HepG2 (cell line): ENCODE results near the gene NXPH4. TPM values are rescaled to one million over a fixed set of nuclear protein-coding genes. Genes with fewer than 3 reads are reported as not detected.

ENCODE experiments used
- BCL6 ChIP-seq: IDR thresholded peaks from 2 replicates; pipeline ENCODE4 v1.6.1; 2016; ENCODE audit warnings: missing genetic modification reagents, missing compliant biosample characterization
- FOXJ3 ChIP-seq: sonication (generic); formaldehyde crosslinking; IDR thresholded peaks from 2 replicates; pipeline ENCODE4 v1.4.0; 2020; ENCODE audit warnings: missing genetic modification reagents, mild to moderate bottlenecking, borderline replicate concordance
- HES4 ChIP-seq: sonication (generic); formaldehyde crosslinking; IDR thresholded peaks from 2 replicates; pipeline ENCODE4 v1.9.0; 2021; ENCODE audit warnings: mild to moderate bottlenecking, missing genetic modification reagents, borderline replicate concordance
- KDM5A ChIP-seq: fragments of 200-600 bp; sonication (generic); IDR thresholded peaks from 2 replicates; pipeline ENCODE4 v1.7.0; 2018; ENCODE audit warnings: antibody characterized with exemption, mild to moderate bottlenecking, low read length, borderline replicate concordance
- KLF13 ChIP-seq: sonication (generic); formaldehyde crosslinking; IDR thresholded peaks from 2 replicates; pipeline ENCODE4 v1.4.0; 2020; ENCODE audit warnings: mild to moderate bottlenecking, missing genetic modification reagents
- MAFK ChIP-seq, 2 experiments: IDR thresholded peaks in 1 of 2; conservative IDR thresholded peaks in 1 of 2; 2 replicates each; pipeline ENCODE4 v1.6.1; 2011; ENCODE audit warnings: improper control_type of control experiment in 2 of 2, low read length in 2 of 2
- NFIC ChIP-seq: IDR thresholded peaks from 2 replicates; pipeline ENCODE4 v1.6.1; 2012; ENCODE audit warnings: mild to moderate bottlenecking, low read length, inconsistent platforms
- SMC3 ChIP-seq: IDR thresholded peaks from 2 replicates; pipeline ENCODE4 v1.6.1; 2011; ENCODE audit warnings: low read length, improper control_type of control experiment
- SRF ChIP-seq: IDR thresholded peaks from 2 replicates; pipeline ENCODE4 v1.6.1; 2011; ENCODE audit warnings: mild to moderate bottlenecking, low read depth, low read length, moderate library complexity
- SRY ChIP-seq: sonication (generic); formaldehyde crosslinking; IDR thresholded peaks from 2 replicates; pipeline ENCODE4 v1.8.0; 2022; ENCODE audit warnings: mild to moderate bottlenecking, missing genetic modification reagents
- ZNF619 ChIP-seq: sonication (generic); formaldehyde crosslinking; IDR thresholded peaks from 2 replicates; pipeline ENCODE4 v1.4.0; 2020; ENCODE audit warnings: mild to moderate bottlenecking, missing genetic modification reagents
- polyA plus RNA-seq, 8 experiments: library from polyadenylated mRNA; depleted of rRNA in 3 of 8; stranded (reverse) in 7 of 8; unstranded in 1 of 8; fragments of >200 nt; fragmentation: Illumina TruSeq in 4 of 8; extraction: Trizol in 4 of 8; gene quantifications; 2 replicates each; pipeline versions ENCODE4 v1.2.1 to v1.2.3, GENCODE V29; 2011 to 2016; ENCODE audit warnings: low read depth in 4 of 8, missing spikeins in 1 of 8, mixed read lengths in 1 of 8; ENCODE audit not compliant: insufficient read depth in 1 of 8
- total RNA-seq, 5 experiments: library from RNA; depleted of rRNA; stranded (reverse); fragments of >200 nt; fragmentation: Illumina TruSeq; extraction: Trizol; gene quantifications; 2 replicates each; pipeline ENCODE4 v1.2.3, GENCODE V29; 2016; ENCODE audit warnings: low read depth in 1 of 5
- TF ChIP-seq, protein P1 (sequence below): sonication (generic); formaldehyde crosslinking; IDR thresholded peaks from 2 replicates; pipeline ENCODE4 v1.4.0; 2020; ENCODE audit warnings: low read depth, missing genetic modification reagents
- TF ChIP-seq, protein P2 (sequence below): sonication (generic); formaldehyde crosslinking; IDR thresholded peaks from 2 replicates; pipeline ENCODE4 v1.4.0; 2020; ENCODE audit warnings: missing genetic modification reagents
- TF ChIP-seq, protein P3 (sequence below): sonication (generic); formaldehyde crosslinking; IDR thresholded peaks from 2 replicates; pipeline ENCODE4 v1.8.0; 2022; ENCODE audit warnings: missing genetic modification reagents, low read depth, mild to moderate bottlenecking, borderline replicate concordance
- TF ChIP-seq, protein P4 (sequence below): sonication (generic); formaldehyde crosslinking; IDR thresholded peaks from 2 replicates; pipeline ENCODE4 v1.5.0; 2020; ENCODE audit warnings: mild to moderate bottlenecking, missing genetic modification reagents, moderate library complexity
- TF ChIP-seq, protein P5 (sequence below): sonication (generic); formaldehyde crosslinking; conservative IDR thresholded peaks from 2 replicates; pipeline ENCODE4 v1.4.0; 2020; ENCODE audit warnings: missing genetic modification reagents
- TF ChIP-seq, protein P6 (sequence below): IDR thresholded peaks from 2 replicates; pipeline ENCODE4 v1.6.1; 2016; ENCODE audit warnings: missing biosample characterization, missing genetic modification reagents, low read depth

NXPH4 gene
- total and polyA plus RNA-seq, 2 of the 13 experiments (the other 11 are each of a cell fraction or from before 2014, with no cell fraction given): 0.13 TPM; not detected in 1

DNA sequence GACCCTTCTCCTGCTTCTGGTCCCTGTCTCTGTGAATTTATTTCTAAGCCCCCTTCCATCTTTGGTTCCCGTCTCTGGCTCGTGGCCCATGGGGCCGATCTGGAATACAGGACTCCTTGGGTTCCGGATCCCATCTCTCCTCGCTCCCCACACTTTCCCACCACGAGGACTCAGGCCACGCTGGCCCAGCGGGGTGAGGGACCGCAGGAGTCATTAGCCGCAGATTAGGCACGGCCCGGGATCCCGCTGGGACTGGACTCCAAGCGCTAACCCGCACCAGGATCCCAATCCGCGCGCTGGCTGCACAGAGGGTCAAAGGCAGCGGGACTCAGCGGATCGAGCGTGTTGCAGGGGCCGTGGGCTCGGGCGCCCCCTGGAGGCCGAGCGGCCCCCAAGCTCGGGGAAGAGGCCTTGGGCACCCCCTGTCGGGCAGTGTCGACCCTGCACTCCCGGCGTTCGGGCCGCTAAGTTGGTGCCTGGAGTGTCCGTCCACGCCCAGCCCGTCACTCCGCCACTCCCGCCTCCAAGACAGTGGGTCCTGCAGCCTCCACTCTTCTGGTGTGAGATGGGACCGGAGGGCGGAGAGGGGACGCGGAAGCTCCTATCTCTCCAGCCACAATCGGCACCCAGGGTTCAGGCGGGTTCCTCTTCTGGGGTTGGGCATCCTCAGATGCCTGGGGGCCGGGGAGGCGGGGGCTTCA lies 22.4 kb downstream of the NXPH4 start (continued):
- TF ChIP-seq, protein P1, sequence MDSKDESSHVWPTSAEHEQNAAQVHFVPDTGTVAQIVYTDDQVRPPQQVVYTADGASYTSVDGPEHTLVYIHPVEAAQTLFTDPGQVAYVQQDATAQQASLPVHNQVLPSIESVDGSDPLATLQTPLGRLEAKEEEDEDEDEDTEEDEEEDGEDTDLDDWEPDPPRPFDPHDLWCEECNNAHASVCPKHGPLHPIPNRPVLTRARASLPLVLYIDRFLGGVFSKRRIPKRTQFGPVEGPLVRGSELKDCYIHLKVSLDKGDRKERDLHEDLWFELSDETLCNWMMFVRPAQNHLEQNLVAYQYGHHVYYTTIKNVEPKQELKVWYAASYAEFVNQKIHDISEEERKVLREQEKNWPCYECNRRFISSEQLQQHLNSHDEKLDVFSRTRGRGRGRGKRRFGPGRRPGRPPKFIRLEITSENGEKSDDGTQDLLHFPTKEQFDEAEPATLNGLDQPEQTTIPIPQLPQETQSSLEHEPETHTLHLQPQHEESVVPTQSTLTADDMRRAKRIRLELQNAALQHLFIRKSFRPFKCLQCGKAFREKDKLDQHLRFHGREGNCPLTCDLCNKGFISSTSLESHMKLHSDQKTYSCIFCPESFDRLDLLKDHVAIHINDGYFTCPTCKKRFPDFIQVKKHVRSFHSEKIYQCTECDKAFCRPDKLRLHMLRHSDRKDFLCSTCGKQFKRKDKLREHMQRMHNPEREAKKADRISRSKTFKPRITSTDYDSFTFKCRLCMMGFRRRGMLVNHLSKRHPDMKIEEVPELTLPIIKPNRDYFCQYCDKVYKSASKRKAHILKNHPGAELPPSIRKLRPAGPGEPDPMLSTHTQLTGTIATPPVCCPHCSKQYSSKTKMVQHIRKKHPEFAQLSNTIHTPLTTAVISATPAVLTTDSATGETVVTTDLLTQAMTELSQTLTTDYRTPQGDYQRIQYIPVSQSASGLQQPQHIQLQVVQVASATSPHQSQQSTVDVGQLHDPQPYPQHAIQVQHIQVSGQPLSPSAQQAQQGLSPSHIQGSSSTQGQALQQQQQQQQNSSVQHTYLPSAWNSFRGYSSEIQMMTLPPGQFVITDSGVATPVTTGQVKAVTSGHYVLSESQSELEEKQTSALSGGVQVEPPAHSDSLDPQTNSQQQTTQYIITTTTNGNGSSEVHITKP (CRISPR knock-in tag): no peak
- TF ChIP-seq SRF (no peak), NFIC (no peak), KLF13 (no peak), MAFK (conservative IDR thresholded peaks at IDR 0.05 in 1 of 2, IDR thresholded peaks at IDR 0.05 in 1 of 2; ENCODE audit: low read length in 2 of 2) (no peak), SRY (CRISPR knock-in tag) (no peak), SMC3 (peak; percentile 31; the same call in 1 of the 2 replicates), HES4 (no peak), ZNF619 (CRISPR knock-in tag) (peak; percentile 91), BCL6 (CRISPR knock-in tag) (peak; percentile 38), KDM5A (no peak), FOXJ3 (CRISPR knock-in tag) (no peak)
- TF ChIP-seq, protein P2, sequence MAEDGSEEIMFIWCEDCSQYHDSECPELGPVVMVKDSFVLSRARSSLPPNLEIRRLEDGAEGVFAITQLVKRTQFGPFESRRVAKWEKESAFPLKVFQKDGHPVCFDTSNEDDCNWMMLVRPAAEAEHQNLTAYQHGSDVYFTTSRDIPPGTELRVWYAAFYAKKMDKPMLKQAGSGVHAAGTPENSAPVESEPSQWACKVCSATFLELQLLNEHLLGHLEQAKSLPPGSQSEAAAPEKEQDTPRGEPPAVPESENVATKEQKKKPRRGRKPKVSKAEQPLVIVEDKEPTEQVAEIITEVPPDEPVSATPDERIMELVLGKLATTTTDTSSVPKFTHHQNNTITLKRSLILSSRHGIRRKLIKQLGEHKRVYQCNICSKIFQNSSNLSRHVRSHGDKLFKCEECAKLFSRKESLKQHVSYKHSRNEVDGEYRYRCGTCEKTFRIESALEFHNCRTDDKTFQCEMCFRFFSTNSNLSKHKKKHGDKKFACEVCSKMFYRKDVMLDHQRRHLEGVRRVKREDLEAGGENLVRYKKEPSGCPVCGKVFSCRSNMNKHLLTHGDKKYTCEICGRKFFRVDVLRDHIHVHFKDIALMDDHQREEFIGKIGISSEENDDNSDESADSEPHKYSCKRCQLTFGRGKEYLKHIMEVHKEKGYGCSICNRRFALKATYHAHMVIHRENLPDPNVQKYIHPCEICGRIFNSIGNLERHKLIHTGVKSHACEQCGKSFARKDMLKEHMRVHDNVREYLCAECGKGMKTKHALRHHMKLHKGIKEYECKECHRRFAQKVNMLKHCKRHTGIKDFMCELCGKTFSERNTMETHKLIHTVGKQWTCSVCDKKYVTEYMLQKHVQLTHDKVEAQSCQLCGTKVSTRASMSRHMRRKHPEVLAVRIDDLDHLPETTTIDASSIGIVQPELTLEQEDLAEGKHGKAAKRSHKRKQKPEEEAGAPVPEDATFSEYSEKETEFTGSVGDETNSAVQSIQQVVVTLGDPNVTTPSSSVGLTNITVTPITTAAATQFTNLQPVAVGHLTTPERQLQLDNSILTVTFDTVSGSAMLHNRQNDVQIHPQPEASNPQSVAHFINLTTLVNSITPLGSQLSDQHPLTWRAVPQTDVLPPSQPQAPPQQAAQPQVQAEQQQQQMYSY: peak; percentile 82
- TF ChIP-seq, protein P3, sequence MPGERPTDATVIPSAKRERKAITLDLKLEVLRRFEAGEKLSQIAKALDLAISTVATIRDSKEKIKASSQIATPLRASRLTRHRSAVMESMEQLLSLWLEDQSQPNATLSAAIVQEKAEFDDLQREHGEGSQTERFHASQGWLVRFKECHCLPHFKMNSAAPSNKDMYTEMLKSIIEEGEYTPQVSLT: no peak
- TF ChIP-seq, protein P4, sequence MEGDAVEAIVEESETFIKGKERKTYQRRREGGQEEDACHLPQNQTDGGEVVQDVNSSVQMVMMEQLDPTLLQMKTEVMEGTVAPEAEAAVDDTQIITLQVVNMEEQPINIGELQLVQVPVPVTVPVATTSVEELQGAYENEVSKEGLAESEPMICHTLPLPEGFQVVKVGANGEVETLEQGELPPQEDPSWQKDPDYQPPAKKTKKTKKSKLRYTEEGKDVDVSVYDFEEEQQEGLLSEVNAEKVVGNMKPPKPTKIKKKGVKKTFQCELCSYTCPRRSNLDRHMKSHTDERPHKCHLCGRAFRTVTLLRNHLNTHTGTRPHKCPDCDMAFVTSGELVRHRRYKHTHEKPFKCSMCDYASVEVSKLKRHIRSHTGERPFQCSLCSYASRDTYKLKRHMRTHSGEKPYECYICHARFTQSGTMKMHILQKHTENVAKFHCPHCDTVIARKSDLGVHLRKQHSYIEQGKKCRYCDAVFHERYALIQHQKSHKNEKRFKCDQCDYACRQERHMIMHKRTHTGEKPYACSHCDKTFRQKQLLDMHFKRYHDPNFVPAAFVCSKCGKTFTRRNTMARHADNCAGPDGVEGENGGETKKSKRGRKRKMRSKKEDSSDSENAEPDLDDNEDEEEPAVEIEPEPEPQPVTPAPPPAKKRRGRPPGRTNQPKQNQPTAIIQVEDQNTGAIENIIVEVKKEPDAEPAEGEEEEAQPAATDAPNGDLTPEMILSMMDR: peak; percentile 100
- TF ChIP-seq, protein P5, sequence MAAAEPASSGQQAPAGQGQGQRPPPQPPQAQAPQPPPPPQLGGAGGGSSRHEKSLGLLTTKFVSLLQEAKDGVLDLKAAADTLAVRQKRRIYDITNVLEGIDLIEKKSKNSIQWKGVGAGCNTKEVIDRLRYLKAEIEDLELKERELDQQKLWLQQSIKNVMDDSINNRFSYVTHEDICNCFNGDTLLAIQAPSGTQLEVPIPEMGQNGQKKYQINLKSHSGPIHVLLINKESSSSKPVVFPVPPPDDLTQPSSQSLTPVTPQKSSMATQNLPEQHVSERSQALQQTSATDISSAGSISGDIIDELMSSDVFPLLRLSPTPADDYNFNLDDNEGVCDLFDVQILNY (CRISPR knock-in tag): no peak
- TF ChIP-seq, protein P6, sequence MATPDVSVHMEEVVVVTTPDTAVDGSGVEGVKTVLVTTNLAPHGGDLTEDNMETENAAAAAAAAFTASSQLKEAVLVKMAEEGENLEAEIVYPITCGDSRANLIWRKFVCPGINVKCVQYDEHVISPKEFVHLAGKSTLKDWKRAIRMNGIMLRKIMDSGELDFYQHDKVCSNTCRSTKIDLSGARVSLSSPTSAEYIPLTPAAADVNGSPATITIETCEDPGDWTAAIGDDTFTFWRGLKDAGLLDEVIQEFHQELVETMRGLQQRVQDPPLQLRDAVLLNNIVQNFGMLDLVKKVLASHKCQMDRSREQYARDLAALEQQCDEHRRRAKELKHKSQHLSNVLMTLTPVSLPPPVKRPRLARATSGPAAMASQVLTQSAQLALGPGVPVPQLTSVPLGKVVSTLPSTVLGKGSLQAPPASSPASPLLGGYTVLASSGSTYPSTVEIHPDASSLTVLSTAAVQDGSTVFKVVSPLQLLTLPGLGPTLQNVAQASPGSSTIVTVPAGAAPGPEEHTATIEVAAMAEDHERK (CRISPR knock-in tag): no peak; the same call in 1 of the 2 replicates
